OCI-LY7 (cell line): Measurements from ENCODE around the gene ZNF577. TPM values are rescaled to one million over a fixed set of nuclear protein-coding genes. Genes with fewer than 3 reads are reported as not detected.

Source experiments
- BruUV-seq: library from RNA; stranded (reverse); fragments of 400-500 nt; replicated peaks from 2 replicates; lab custom pipeline; 2021; lab: Mats Ljungman, UMichigan
- CTCF ChIA-PET: fragments of 300-600 bp; sonication (Branson Sonifier 250); formaldehyde crosslinking; loops from one replicate; lab custom pipeline; 2022; ENCODE audit warnings: antibody characterized with exemption; ENCODE audit not compliant: unreplicated experiment; lab: Charles Lee
- POLR2A ChIA-PET: fragments of 300-600 bp; sonication (Branson Sonifier 250); formaldehyde crosslinking; loops from one replicate; lab custom pipeline; 2022; ENCODE audit warnings: antibody characterized with exemption; lab: Charles Lee
- DNase-seq: peaks from one replicate; pipeline ENCODE4 v3.0.0-alpha.2; 2015; ENCODE audit warnings: low spot score
- H2AFZ ChIP-seq: fragments of 200-600 bp; sonication (generic), shearing (Covaris generic); 2 replicates; pipeline ENCODE4 v1.6.1; 2014; ENCODE audit warnings: mild to moderate bottlenecking, antibody characterized with exemption, low read length, moderate library complexity
- H3K27ac ChIP-seq: fragments of 200-600 bp; sonication (generic); 2 replicates; pipeline ENCODE4 v1.5.1; 2014; ENCODE audit warnings: mixed run types, low read depth, mild to moderate bottlenecking, moderate library complexity, low read length, inconsistent platforms; ENCODE audit not compliant: poor library complexity, severe bottlenecking
- H3K36me3 ChIP-seq: fragments of 200-600 bp; sonication (generic); 2 replicates; pipeline ENCODE4 v1.6.1; 2014; ENCODE audit warnings: mild to moderate bottlenecking, antibody characterized with exemption, low read length, moderate library complexity, mixed read lengths; ENCODE audit not compliant: insufficient read depth
- H3K4me1 ChIP-seq: fragments of 200-600 bp; sonication (generic); 2 replicates; pipeline ENCODE4 v1.5.1; 2014; ENCODE audit warnings: mild to moderate bottlenecking, low read length; ENCODE audit not compliant: insufficient read depth, poor library complexity, severe bottlenecking
- H3K4me2 ChIP-seq: fragments of 200-600 bp; sonication (generic); 2 replicates; pipeline ENCODE4 v1.6.1; 2014; ENCODE audit warnings: mild to moderate bottlenecking, low read length
- H3K4me3 ChIP-seq: fragments of 200-600 bp; sonication (generic); 2 replicates; pipeline ENCODE4 v1.5.1; 2014; ENCODE audit warnings: mild to moderate bottlenecking, low read depth, low read length; ENCODE audit not compliant: poor library complexity, severe bottlenecking
- H3K79me2 ChIP-seq: fragments of 200-600 bp; sonication (generic); 2 replicates; pipeline ENCODE4 v1.6.1; 2016; ENCODE audit warnings: low read depth, mild to moderate bottlenecking, low read length, moderate library complexity, mixed read lengths; ENCODE audit not compliant: insufficient read depth
- H3K9me2 ChIP-seq: fragments of 200-600 bp; sonication (generic); 2 replicates; pipeline ENCODE4 v1.6.1; 2016; ENCODE audit warnings: mild to moderate bottlenecking, low read length, mixed read lengths; ENCODE audit not compliant: insufficient read depth
- H3K9me3 ChIP-seq: fragments of 200-600 bp; sonication (generic); 2 replicates; pipeline ENCODE4 v1.6.1; 2014; ENCODE audit warnings: mild to moderate bottlenecking, mixed run types, low read length, mixed read lengths
- H4K20me1 ChIP-seq: fragments of 200-600 bp; sonication (generic); 2 replicates; pipeline ENCODE4 v1.6.1; 2014; ENCODE audit warnings: mild to moderate bottlenecking, antibody characterized with exemption, low read length, moderate library complexity, mixed read lengths; ENCODE audit not compliant: insufficient read depth
- EZH2phosphoT487 ChIP-seq: fragments of 200-600 bp; sonication (generic); IDR thresholded peaks from 2 replicates; pipeline ENCODE4 v1.6.1; 2018; ENCODE audit warnings: low read depth, borderline replicate concordance, mild to moderate bottlenecking, mixed run types, antibody characterized with exemption, low read length, moderate library complexity, mixed read lengths
- intact Hi-C: fragments of 100-400 bp; cut with micrococcal nuclease; formaldehyde crosslinking; loops from one replicate; pipeline ENCODE4 v1.10.0; 2022; ENCODE audit not compliant: unreplicated experiment
- total RNA-seq, 2 experiments: library from RNA; depleted of rRNA in 1 of 2; stranded (reverse); fragments of >200 nt in 1 of 2; shearing (Covaris generic) in 1 of 2; gene quantifications; 2 replicates each; pipeline ENCODE4 v1.2.3, GENCODE V29; 2014 to 2022
- TF ChIP-seq, protein P1 (sequence below): fragments of 200-600 bp; sonication (generic); conservative IDR thresholded peaks from 2 replicates; pipeline ENCODE4 v1.5.1; 2014; ENCODE audit warnings: mild to moderate bottlenecking, antibody characterized with exemption, low read length, moderate library complexity, mixed read lengths

The ZNF577 gene
- total RNA-seq, 2 experiments from 2014 or later, result 2.0 to 9.6 TPM

DNA sequence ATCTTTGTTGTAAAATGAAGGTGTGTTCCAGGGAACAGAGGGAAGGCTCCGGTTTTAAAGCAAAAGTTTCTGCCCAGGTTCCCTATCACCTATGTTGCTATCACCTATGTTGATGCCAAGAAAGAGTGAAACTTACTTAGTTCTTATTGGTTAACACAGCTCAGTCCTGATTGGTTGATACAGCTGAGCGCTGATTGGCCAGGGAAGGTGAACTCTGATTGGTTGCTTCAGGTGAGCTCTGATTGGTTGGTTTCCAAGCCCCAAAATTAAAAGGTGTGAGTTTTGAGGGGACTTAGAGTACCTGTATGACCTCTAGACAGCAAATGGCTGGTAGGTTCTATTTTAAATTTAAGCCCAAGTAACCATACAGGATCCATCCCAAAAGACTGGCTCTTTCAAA is 50.6 kb downstream of the ZNF577 start:
- intact Hi-C loops, result no loop called here
- H3K9me2 ChIP-seq, result no peaks in the 10 kb centered on the region
- no peaks in the 10 kb centered on the region for H4K20me1 ChIP-seq
- no peak overlapping the region for H3K4me3 ChIP-seq
- CTCF ChIA-PET, result no interaction called here
- H3K4me2 ChIP-seq, result no peak overlapping the region
- peaks cover 6% of the 10 kb centered on the region; the same call in 1 of the 2 replicates for H3K9me3 ChIP-seq
- DNase-seq, result no peak
- no TSS peak for BruUV-seq
- no peak overlapping the region for H2AFZ ChIP-seq
- H3K36me3 ChIP-seq, result no peaks in the 10 kb centered on the region
- no peak overlapping the region for H3K27ac ChIP-seq
- TF ChIP-seq EZH2phosphoT487, result no peak
- TF ChIP-seq, protein P1, sequence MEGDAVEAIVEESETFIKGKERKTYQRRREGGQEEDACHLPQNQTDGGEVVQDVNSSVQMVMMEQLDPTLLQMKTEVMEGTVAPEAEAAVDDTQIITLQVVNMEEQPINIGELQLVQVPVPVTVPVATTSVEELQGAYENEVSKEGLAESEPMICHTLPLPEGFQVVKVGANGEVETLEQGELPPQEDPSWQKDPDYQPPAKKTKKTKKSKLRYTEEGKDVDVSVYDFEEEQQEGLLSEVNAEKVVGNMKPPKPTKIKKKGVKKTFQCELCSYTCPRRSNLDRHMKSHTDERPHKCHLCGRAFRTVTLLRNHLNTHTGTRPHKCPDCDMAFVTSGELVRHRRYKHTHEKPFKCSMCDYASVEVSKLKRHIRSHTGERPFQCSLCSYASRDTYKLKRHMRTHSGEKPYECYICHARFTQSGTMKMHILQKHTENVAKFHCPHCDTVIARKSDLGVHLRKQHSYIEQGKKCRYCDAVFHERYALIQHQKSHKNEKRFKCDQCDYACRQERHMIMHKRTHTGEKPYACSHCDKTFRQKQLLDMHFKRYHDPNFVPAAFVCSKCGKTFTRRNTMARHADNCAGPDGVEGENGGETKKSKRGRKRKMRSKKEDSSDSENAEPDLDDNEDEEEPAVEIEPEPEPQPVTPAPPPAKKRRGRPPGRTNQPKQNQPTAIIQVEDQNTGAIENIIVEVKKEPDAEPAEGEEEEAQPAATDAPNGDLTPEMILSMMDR, result no peak
- no peaks in the 10 kb centered on the region for H3K4me1 ChIP-seq
- POLR2A ChIA-PET, result no interaction called here
- H3K79me2 ChIP-seq, result no peaks in the 10 kb centered on the region

DNA sequence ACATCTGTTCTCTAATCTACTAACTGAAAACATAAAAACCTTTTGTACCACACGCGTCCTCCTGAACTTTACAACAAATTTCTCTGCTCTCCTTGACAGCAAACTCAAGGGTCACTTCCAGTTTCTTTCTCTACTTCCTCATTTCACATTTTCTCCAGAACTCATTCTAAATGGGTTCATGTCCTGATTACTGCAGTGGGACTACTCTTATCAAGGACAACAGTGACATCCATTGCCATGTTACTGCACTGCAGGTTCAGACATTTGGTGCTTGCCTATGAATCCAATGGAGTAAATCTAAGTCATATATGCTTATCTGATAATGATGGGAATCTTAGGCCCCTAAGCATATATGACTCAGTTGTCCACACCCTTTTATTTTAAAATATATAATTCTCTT is 57.5 kb downstream of the ZNF577 start:
- Histone ChIP-seq H3K79me2 (no peaks in the 10 kb centered on the region), H3K9me3 (peaks cover 14% of the 10 kb centered on the region; the same call in 1 of the 2 replicates), H3K4me1 (no peaks in the 10 kb centered on the region), H3K9me2 (no peaks in the 10 kb centered on the region), H4K20me1 (no peaks in the 10 kb centered on the region), H3K4me3 (no peak overlapping the region), H3K36me3 (no peaks in the 10 kb centered on the region), H2AFZ (no peak overlapping the region), H3K4me2 (no peak overlapping the region), H3K27ac (no peak overlapping the region)
- ChIA-PET CTCF (no interaction called here), POLR2A (no interaction called here)
- no peak for TF ChIP-seq EZH2phosphoT487
- TF ChIP-seq, protein P1, result peak; percentile 40; the same call in 1 of the 2 replicates
- intact Hi-C loops, result no loop called here
- no TSS peak for BruUV-seq
- DNase-seq, result peak; percentile 5

DNA sequence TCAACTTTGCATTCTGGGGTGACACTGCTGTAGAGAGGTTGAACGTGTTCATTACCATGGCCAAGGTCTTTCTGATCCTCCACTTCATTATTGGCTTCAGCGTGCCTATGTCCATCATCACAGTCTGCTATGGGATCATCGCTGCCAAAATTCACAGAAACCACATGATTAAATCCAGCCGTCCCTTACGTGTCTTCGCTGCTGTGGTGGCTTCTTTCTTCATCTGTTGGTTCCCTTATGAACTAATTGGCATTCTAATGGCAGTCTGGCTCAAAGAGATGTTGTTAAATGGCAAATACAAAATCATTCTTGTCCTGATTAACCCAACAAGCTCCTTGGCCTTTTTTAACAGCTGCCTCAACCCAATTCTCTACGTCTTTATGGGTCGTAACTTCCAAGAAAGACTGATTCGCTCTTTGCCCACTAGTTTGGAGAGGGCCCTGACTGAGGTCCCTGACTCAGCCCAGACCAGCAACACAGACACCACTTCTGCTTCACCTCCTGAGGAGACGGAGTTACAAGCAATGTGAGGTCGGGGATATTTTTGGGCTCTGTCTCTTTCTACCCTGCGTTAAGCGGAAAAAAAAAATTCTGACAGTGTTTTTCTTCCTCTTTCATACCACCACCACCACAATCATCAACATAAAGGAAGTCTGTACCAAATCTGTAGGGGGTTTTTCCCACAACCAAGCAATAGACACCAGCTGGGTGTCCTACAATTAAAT is 63.3 kb downstream of the ZNF577 start:
- peak; percentile 13 for DNase-seq
- Histone ChIP-seq H3K27ac (no peak overlapping the region), H4K20me1 (no peaks in the 10 kb centered on the region), H3K79me2 (no peaks in the 10 kb centered on the region), H3K4me3 (no peak overlapping the region), H3K4me2 (no peak overlapping the region), H2AFZ (no peak overlapping the region), H3K9me3 (peaks cover 14% of the 10 kb centered on the region; the same call in 1 of the 2 replicates), H3K9me2 (no peaks in the 10 kb centered on the region), H3K36me3 (no peaks in the 10 kb centered on the region), H3K4me1 (no peaks in the 10 kb centered on the region)
- POLR2A ChIA-PET, result no interaction called here
- no TSS peak for BruUV-seq
- CTCF ChIA-PET, result no interaction called here
- intact Hi-C loops, result no loop called here
- TF ChIP-seq, protein P1, result no peak
- no peak for TF ChIP-seq EZH2phosphoT487
